Hepatocyte (in vitro differentiated cells): ENCODE measurements around the gene TCF7L1. TPM values are rescaled to one million over a fixed set of nuclear protein-coding genes. Genes with fewer than 3 reads are reported as not detected.

Source experiments
- DNase-seq: peaks from one replicate; pipeline ENCODE4 v3.0.0-alpha.2; 2016; ENCODE audit warnings: low spot score
- H2AFZ ChIP-seq: fragments of 200-600 bp; sonication (generic); 2 replicates; pipeline ENCODE4 v1.6.0; 2016; ENCODE audit warnings: antibody characterized with exemption, mild to moderate bottlenecking
- H3K27ac ChIP-seq: fragments of 200-600 bp; sonication (generic); 2 replicates; pipeline ENCODE4 v1.5.1; 2016; ENCODE audit warnings: mild to moderate bottlenecking
- H3K27me3 ChIP-seq: fragments of 200-600 bp; sonication (generic); 2 replicates; pipeline ENCODE4 v1.6.1; 2016
- H3K36me3 ChIP-seq: fragments of 200-600 bp; sonication (generic); replicated peaks from 2 replicates; pipeline ENCODE4 v1.5.1; 2016; ENCODE audit warnings: low read depth; ENCODE audit not compliant: insufficient read depth
- H3K4me1 ChIP-seq: fragments of 200-600 bp; sonication (generic); 2 replicates; pipeline ENCODE4 v1.5.1; 2016; ENCODE audit warnings: mild to moderate bottlenecking, moderate library complexity; ENCODE audit not compliant: insufficient read depth
- H3K4me2 ChIP-seq: fragments of 200-600 bp; sonication (generic); 2 replicates; pipeline ENCODE4 v1.6.0; 2016
- H3K4me3 ChIP-seq: fragments of 200-600 bp; sonication (generic); 2 replicates; pipeline ENCODE4 v1.5.1; 2016; ENCODE audit warnings: mild to moderate bottlenecking
- H3K79me2 ChIP-seq: fragments of 200-600 bp; sonication (generic); 2 replicates; pipeline ENCODE4 v1.6.0; 2017; ENCODE audit warnings: mild to moderate bottlenecking
- H3K9me2 ChIP-seq: fragments of 200-600 bp; sonication (generic); replicated peaks from 2 replicates; pipeline ENCODE4 v1.6.0; 2017; ENCODE audit warnings: mild to moderate bottlenecking; ENCODE audit not compliant: insufficient read depth
- H3K9me3 ChIP-seq: fragments of 200-600 bp; sonication (generic); 2 replicates; pipeline ENCODE4 v1.5.1; 2016; ENCODE audit warnings: low read depth, mild to moderate bottlenecking
- H4K20me1 ChIP-seq: fragments of 200-600 bp; sonication (generic); 2 replicates; pipeline ENCODE4 v1.6.0; 2016; ENCODE audit warnings: mild to moderate bottlenecking; ENCODE audit not compliant: insufficient read depth, poor library complexity, severe bottlenecking
- CTCF ChIP-seq: fragments of 200-600 bp; sonication (generic); IDR thresholded peaks from 2 replicates; pipeline ENCODE4 v1.5.1; 2016; ENCODE audit warnings: antibody characterized with exemption, mild to moderate bottlenecking; ENCODE audit not compliant: poor library complexity
- EZH2 ChIP-seq: fragments of 200-600 bp; sonication (generic); IDR thresholded peaks from 2 replicates; pipeline ENCODE4 v1.6.1; 2016; ENCODE audit warnings: antibody characterized with exemption, mild to moderate bottlenecking, borderline replicate concordance
- EZH2phosphoT487 ChIP-seq: fragments of 200-600 bp; sonication (generic); IDR thresholded peaks from one replicate; pipeline ENCODE4 v1.6.1; 2018; ENCODE audit warnings: antibody characterized with exemption, mild to moderate bottlenecking, low read depth, moderate library complexity; ENCODE audit not compliant: unreplicated experiment, severe bottlenecking
- WGBS: methylation state at CpG from one replicate; pipeline ENCODE4 v1.1.6; 2016; ENCODE audit warnings: low lambda C conversion rate; ENCODE audit errors: missing lambda C conversion rate; 5-methylcytosine and 5-hydroxymethylcytosine counted together
- polyA plus RNA-seq: library from polyadenylated mRNA; unstranded; fragments of >200 nt; fragmentation: Nextera tagmentation; extraction: Ambion mirVana; gene quantifications from 2 replicates; pipeline ENCODE4 v1.2.1, GENCODE V29; 2016
- total RNA-seq: library from RNA; depleted of rRNA; stranded (reverse); fragments of >200 nt; gene quantifications from 2 replicates; pipeline ENCODE4 v1.2.3, GENCODE V29; 2014

TCF7L1 gene
- total and polyA plus RNA-seq, 2 experiments from 2014 or later, result 3.7 to 20.6 TPM

GRCh38 chr2:85135660-85135914, 2.4 kb downstream of the TCF7L1 start:
- H3K4me3 ChIP-seq, result peak overlapping the region; percentile 90
- H3K9me3 ChIP-seq, result no peaks in the 10 kb centered on the region
- H3K9me2 ChIP-seq, result no peaks in the 10 kb centered on the region
- no peak overlapping the region for H3K27ac ChIP-seq
- peaks cover 35% of the 10 kb centered on the region for H4K20me1 ChIP-seq
- no peaks in the 10 kb centered on the region for H3K27me3 ChIP-seq
- peaks cover 13% of the 10 kb centered on the region for H3K4me1 ChIP-seq
- peak overlapping the region; percentile 95 for H3K4me2 ChIP-seq
- H2AFZ ChIP-seq, result no peak overlapping the region
- WGBS, result 62% methylated on average over 2 of the region's 4 CpGs
- TF ChIP-seq EZH2 (no peak), CTCF (no peak), EZH2phosphoT487 (no peak)
- DNase-seq, result no peak
- H3K36me3 ChIP-seq, result no peaks in the 10 kb centered on the region
- H3K79me2 ChIP-seq, result peaks cover 70% of the 10 kb centered on the region

GRCh38 chr2:85137156-85137555, 4.0 kb downstream of the TCF7L1 start:
- Histone ChIP-seq H3K36me3 (no peaks in the 10 kb centered on the region), H3K4me3 (no peak overlapping the region), H3K4me1 (peaks cover 13% of the 10 kb centered on the region), H3K4me2 (peak overlapping the region; percentile 95), H3K27me3 (no peaks in the 10 kb centered on the region), H3K79me2 (peaks cover 78% of the 10 kb centered on the region), H2AFZ (no peak overlapping the region), H3K27ac (no peak overlapping the region), H3K9me3 (no peaks in the 10 kb centered on the region), H3K9me2 (no peaks in the 10 kb centered on the region), H4K20me1 (peaks cover 35% of the 10 kb centered on the region)
- no peak for DNase-seq
- 100% methylated on average over 1 of the region's 1 CpG for WGBS
- TF ChIP-seq EZH2, result no peak
- no peak for TF ChIP-seq CTCF
- no peak for TF ChIP-seq EZH2phosphoT487

- no peak overlapping the region for H2AFZ ChIP-seq
- peak overlapping the region; percentile 61 for H3K27ac ChIP-seq
- no peak for TF ChIP-seq EZH2phosphoT487
- TF ChIP-seq CTCF, result no peak
- no peak for TF ChIP-seq EZH2
- DNase-seq, result peak; percentile 73
- H3K79me2 ChIP-seq, result peaks cover 81% of the 10 kb centered on the region
- H3K4me2 ChIP-seq, result peak overlapping the region; percentile 23
- no peaks in the 10 kb centered on the region for H3K36me3 ChIP-seq
- H4K20me1 ChIP-seq, result peaks cover 4% of the 10 kb centered on the region
- no peaks in the 10 kb centered on the region for H3K27me3 ChIP-seq
- no peak overlapping the region for H3K4me3 ChIP-seq
- peaks cover 9% of the 10 kb centered on the region for H3K4me1 ChIP-seq
- no peaks in the 10 kb centered on the region for H3K9me3 ChIP-seq
- no peaks in the 10 kb centered on the region for H3K9me2 ChIP-seq
- WGBS, result 60% methylated on average over 8 of the region's 8 CpGs
Measured at GRCh38 chr2:85143463-85144082, 10.4 kb downstream of the TCF7L1 start.
